ENCODE data around the gene RBMS3.
"Not testable (repeated sequence)": the region's sequence is repeated elsewhere in the genome, so short reads cannot be mapped to it uniquely, and the experiment has no call there.

Gene RBMS3

DNA sequence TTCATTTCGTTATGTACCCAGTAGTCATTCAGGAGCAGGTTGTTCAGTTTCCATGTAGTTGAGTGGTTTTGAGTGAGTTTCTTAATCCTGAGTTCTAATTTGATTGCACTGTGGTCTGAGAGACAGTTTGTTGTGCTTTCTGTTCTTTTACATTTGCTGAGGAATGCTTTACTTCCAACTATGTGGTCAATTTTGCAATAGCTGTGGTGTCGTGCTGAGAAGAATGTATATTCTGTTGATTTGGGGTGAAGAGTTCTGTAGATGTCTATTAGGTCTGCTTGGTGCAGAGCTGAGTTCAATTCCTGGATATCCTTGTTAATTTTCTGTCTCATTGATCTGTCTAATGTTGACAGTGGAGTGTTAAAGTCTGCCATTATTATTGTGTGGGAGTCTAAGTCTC, 79.4 kb downstream of the RBMS3 start:
- not testable (repeated sequence) for H3K36me3 ChIP-seq (ENCODE audit: control insufficient read depth, insufficient read depth, low read length); H3K27ac ChIP-seq (ENCODE audit: low read depth, low read length); H3K27me3 ChIP-seq (ENCODE audit: control insufficient read depth, insufficient read depth, low read length); H3K4me1 ChIP-seq (ENCODE audit: control insufficient read depth, insufficient read depth, low read length); H3K9ac ChIP-seq (ENCODE audit: low read length); H3K9me3 ChIP-seq (ENCODE audit: control insufficient read depth, insufficient read depth, low read depth, low read length); H3K4me3 ChIP-seq (ENCODE audit: low read depth, low read length)

DNA sequence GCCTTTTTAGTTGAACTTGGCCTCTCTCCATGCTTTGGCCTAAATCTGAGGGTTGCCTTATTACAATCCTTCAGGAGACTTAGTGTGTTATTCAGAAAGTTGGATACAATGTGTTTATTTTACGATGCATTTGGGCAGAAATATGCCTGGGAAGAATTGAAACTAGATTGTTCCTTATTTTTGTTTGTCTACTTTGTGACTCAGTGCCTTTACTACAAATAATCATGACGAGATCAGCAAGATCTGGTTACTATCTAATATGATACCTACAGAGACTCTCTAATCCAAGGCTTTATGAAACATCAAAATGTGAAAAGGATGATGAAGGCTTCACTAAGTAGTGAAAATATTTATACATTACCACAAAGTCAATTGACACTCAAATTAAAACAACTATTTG, 82.2 kb downstream of the RBMS3 start:
- H3K36me3 ChIP-seq (ENCODE audit: control insufficient read depth, insufficient read depth, low read length): no peaks in the 10 kb centered on the region
- no peak overlapping the region for H3K4me3 ChIP-seq (ENCODE audit: low read depth, low read length)
- H3K27me3 ChIP-seq (ENCODE audit: control insufficient read depth, insufficient read depth, low read length): no peaks in the 10 kb centered on the region
- no peaks in the 10 kb centered on the region for H3K9me3 ChIP-seq (ENCODE audit: control insufficient read depth, insufficient read depth, low read depth, low read length)
- no peak overlapping the region for H3K27ac ChIP-seq (ENCODE audit: low read depth, low read length)
- no peaks in the 10 kb centered on the region for H3K4me1 ChIP-seq (ENCODE audit: control insufficient read depth, insufficient read depth, low read length)
- H3K9ac ChIP-seq (ENCODE audit: low read length): no peak overlapping the region

DNA sequence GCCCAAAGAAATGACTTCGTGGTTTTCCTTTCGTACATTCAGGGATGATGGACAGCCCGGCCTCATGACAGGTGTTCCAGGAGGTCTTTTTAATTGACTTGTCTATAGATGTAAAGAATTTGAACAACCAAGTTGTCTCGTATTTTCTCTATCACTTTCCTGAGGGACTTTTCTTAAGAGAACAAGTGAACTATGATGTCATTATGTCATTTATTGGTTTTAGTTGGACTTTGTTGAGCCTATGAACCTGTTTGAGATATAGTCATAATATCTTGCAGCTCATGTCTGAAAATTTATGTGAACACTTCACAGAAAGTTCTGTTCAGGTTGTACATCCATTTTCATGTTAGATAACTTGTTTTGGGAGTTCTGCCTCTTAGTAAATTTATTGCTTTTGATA, 89.2 kb downstream of the RBMS3 start:
- H3K27me3 ChIP-seq (ENCODE audit: control insufficient read depth, insufficient read depth, low read length): no peaks in the 10 kb centered on the region
- no peaks in the 10 kb centered on the region for H3K9me3 ChIP-seq (ENCODE audit: control insufficient read depth, insufficient read depth, low read depth, low read length)
- no peak overlapping the region for H3K27ac ChIP-seq (ENCODE audit: low read depth, low read length)
- no peaks in the 10 kb centered on the region for H3K4me1 ChIP-seq (ENCODE audit: control insufficient read depth, insufficient read depth, low read length)
- H3K4me3 ChIP-seq (ENCODE audit: low read depth, low read length): no peak overlapping the region
- no peaks in the 10 kb centered on the region for H3K36me3 ChIP-seq (ENCODE audit: control insufficient read depth, insufficient read depth, low read length)
- no peak overlapping the region for H3K9ac ChIP-seq (ENCODE audit: low read length)

DNA sequence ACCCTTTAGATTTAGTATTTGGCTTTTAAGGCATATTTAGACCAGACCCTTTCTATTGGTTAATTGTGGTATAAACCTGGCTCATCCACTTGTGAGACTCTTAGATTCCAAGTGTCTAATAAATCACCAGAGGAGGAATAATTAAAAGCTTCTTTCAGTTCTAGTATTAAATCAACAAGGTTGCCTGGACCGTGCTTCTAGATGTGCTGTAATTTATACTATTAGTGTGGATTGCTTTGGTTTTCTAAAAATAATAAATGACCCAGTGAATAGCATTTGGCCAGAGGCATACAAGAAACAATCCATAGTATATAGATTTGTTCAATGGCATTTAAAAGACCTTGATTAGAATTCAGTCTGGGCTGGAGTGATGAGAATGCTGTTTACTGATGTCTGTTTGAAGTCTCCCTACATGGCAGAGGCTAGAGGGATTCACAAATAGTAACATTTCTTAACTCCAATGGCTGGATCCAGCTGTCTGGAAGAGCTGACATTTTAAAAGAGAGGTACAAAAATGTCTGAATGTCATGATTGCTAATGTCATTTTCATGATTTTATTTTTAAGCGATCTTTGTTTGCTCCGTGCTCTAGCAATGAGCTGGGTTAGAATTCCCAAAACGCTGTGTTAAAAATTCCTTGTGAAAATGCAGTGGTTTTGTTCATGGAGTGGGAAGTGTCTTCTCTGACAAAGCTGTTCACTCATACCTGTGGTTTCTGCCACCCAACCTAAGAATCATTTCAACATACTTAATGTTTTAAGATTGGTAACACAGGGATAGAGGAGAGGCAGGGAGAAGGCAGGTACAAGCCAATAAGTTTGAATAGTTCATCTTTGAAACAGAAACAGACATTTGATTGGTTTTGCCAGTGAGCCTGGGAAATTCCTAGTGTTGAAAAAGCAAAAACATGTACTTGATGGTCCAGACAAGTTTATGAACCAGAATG, 89.9 kb downstream of the RBMS3 start:
- Histone ChIP-seq H3K36me3 (ENCODE audit: control insufficient read depth, insufficient read depth, low read length) (no peaks in the 10 kb centered on the region), H3K4me3 (ENCODE audit: low read depth, low read length) (no peak overlapping the region), H3K27me3 (ENCODE audit: control insufficient read depth, insufficient read depth, low read length) (no peaks in the 10 kb centered on the region), H3K9ac (ENCODE audit: low read length) (no peak overlapping the region), H3K4me1 (ENCODE audit: control insufficient read depth, insufficient read depth, low read length) (no peaks in the 10 kb centered on the region), H3K9me3 (ENCODE audit: control insufficient read depth, insufficient read depth, low read depth, low read length) (no peaks in the 10 kb centered on the region), H3K27ac (ENCODE audit: low read depth, low read length) (no peak overlapping the region)

DNA sequence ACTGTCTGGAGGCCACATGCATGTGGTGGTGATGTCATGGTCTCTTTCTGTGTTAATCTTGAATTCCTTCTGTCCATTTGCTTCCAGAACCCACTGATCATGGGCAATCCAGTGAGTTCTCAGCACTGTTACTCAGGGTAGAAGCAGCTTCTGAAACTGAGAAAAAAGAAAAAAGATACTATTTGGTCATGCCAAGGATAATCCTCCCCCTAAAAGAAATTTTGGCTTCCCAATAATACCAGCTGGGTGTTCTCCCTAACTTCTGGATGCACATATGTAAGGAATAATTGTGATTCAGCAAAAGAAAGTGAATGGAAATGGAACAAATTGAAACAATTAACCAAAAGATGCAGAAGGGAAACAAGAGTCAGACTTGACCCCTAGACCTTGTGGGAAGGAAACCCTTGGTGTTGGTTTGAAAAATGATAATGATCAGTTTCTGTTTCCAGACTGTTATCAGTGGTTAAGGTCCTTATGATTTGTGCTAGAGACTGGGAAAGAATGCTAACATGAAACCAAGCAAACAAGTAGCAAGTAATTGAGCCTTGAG, 92.3 kb downstream of the RBMS3 start:
- Histone ChIP-seq H3K27ac (ENCODE audit: low read depth, low read length) (no peak overlapping the region), H3K36me3 (ENCODE audit: control insufficient read depth, insufficient read depth, low read length) (no peaks in the 10 kb centered on the region), H3K4me3 (ENCODE audit: low read depth, low read length) (no peak overlapping the region), H3K27me3 (ENCODE audit: control insufficient read depth, insufficient read depth, low read length) (no peaks in the 10 kb centered on the region), H3K9ac (ENCODE audit: low read length) (no peak overlapping the region), H3K4me1 (ENCODE audit: control insufficient read depth, insufficient read depth, low read length) (no peaks in the 10 kb centered on the region), H3K9me3 (ENCODE audit: control insufficient read depth, insufficient read depth, low read depth, low read length) (no peaks in the 10 kb centered on the region)

DNA sequence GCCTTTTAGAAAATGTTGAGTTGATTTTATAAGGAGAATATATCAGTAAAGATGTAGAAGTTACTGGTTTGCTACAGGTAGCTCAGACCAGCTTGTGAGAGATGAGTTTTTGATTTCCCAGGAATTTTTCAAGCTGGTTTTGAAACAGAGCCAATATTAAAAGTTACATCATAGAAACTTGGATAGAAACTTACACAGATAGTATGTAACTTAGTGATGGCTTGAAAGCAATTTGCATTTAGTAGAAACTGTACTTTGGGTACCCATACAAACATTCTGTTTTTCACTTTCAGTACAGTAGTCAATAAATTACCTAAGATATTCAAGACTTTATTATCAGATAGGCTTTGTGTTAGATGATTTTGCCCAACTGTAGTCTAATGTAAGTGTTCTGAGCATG, 93.4 kb downstream of the RBMS3 start:
- H3K4me1 ChIP-seq (ENCODE audit: control insufficient read depth, insufficient read depth, low read length): no peaks in the 10 kb centered on the region
- no peaks in the 10 kb centered on the region for H3K9me3 ChIP-seq (ENCODE audit: control insufficient read depth, insufficient read depth, low read depth, low read length)
- H3K36me3 ChIP-seq (ENCODE audit: control insufficient read depth, insufficient read depth, low read length): no peaks in the 10 kb centered on the region
- H3K4me3 ChIP-seq (ENCODE audit: low read depth, low read length): no peak overlapping the region
- H3K27ac ChIP-seq (ENCODE audit: low read depth, low read length): no peak overlapping the region
- H3K27me3 ChIP-seq (ENCODE audit: control insufficient read depth, insufficient read depth, low read length): no peaks in the 10 kb centered on the region
- no peak overlapping the region for H3K9ac ChIP-seq (ENCODE audit: low read length)

DNA sequence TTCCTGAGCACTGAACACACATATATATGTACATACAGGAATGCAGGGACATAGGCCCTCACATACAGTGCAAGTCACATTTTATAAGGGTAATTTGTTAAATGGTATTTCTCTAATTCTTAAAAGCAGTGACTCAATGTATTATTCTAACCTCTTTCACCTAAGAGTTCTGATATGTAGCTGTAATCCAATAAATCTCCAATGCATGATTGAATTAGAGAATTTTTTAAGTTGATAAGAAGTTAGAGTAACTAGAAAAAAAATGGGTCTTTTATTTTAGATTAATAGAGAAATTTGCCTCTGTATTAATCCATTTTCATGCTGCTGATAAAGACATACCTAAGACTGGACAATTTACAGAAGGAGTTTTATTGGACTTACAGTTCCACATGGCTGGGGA, 98.2 kb downstream of the RBMS3 start:
- no peak overlapping the region for H3K9ac ChIP-seq (ENCODE audit: low read length)
- H3K36me3 ChIP-seq (ENCODE audit: control insufficient read depth, insufficient read depth, low read length): no peaks in the 10 kb centered on the region
- H3K9me3 ChIP-seq (ENCODE audit: control insufficient read depth, insufficient read depth, low read depth, low read length): no peaks in the 10 kb centered on the region; the same call in 1 of the 2 replicates
- H3K4me1 ChIP-seq (ENCODE audit: control insufficient read depth, insufficient read depth, low read length): peaks cover 4% of the 10 kb centered on the region; the same call in 1 of the 2 replicates
- H3K27me3 ChIP-seq (ENCODE audit: control insufficient read depth, insufficient read depth, low read length): no peaks in the 10 kb centered on the region
- no peak overlapping the region for H3K4me3 ChIP-seq (ENCODE audit: low read depth, low read length)
- H3K27ac ChIP-seq (ENCODE audit: low read depth, low read length): no peak overlapping the region

DNA sequence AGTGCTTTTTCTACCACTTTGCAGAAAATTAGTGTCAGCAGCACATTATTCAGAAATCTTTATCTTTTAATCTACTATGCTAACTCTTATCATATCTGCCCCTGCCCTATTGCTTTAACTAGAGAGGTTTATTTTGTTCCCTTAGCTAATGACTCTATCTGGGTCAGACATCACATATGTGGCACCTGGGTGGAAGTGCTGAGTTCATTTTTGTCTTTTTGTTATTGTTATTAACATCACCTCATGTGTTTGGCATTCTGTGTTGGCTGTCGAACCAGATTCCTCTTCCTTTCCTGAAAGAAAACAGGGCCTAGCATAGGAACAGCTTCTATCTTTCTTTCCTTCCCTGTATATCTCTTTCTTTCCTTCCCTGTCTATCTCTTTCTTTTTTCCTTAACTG, 100.7 kb downstream of the RBMS3 start:
- Histone ChIP-seq H3K27ac (ENCODE audit: low read depth, low read length) (no peak overlapping the region), H3K36me3 (ENCODE audit: control insufficient read depth, insufficient read depth, low read length) (no peaks in the 10 kb centered on the region), H3K9ac (ENCODE audit: low read length) (no peak overlapping the region), H3K4me3 (ENCODE audit: low read depth, low read length) (no peak overlapping the region), H3K27me3 (ENCODE audit: control insufficient read depth, insufficient read depth, low read length) (no peaks in the 10 kb centered on the region), H3K4me1 (ENCODE audit: control insufficient read depth, insufficient read depth, low read length) (peaks cover 10% of the 10 kb centered on the region), H3K9me3 (ENCODE audit: control insufficient read depth, insufficient read depth, low read depth, low read length) (no peaks in the 10 kb centered on the region; the same call in 1 of the 2 replicates)

DNA sequence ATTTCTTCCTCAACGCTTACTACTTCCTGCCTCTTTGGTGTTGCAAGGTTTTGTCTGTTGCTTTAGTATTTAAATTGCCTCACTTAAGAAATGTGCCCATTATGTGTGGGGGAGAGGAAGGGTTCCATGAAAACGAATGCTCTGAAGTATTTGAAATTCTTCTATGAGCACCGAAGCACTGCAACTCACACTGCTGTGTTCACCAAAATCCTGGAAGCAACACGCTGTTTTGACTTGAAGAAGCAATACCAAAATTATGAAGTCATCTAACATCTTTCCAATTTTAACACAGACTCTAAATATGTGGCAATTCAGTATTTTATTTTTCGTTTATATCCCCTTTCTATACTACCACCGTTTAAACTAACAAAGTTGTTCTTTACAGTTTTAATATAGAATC, 101.5 kb downstream of the RBMS3 start:
- no peak overlapping the region for H3K9ac ChIP-seq (ENCODE audit: low read length)
- no peaks in the 10 kb centered on the region for H3K27me3 ChIP-seq (ENCODE audit: control insufficient read depth, insufficient read depth, low read length)
- H3K9me3 ChIP-seq (ENCODE audit: control insufficient read depth, insufficient read depth, low read depth, low read length): no peaks in the 10 kb centered on the region; the same call in 1 of the 2 replicates
- H3K36me3 ChIP-seq (ENCODE audit: control insufficient read depth, insufficient read depth, low read length): no peaks in the 10 kb centered on the region
- H3K4me1 ChIP-seq (ENCODE audit: control insufficient read depth, insufficient read depth, low read length): peaks cover 10% of the 10 kb centered on the region
- H3K4me3 ChIP-seq (ENCODE audit: low read depth, low read length): no peak overlapping the region
- H3K27ac ChIP-seq (ENCODE audit: low read depth, low read length): no peak overlapping the region

DNA sequence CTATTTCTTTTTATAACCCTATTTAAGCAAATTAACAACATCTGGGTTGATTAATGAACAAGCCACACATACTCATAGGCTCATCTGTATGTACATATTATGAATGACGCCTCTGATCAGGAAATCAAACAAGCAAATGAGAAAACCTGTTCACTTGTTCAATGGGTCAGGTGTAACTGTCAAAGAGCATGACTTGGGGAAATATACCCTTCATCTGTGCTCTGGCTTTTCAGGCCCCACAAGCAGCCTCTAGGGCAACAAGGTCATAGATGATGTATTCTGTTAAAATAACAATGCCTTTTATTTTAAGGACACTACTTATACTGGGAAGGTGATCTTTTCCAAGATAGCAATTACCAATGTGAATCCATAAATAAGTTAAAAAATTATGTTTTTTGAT, 102.0 kb downstream of the RBMS3 start:
- peaks cover 10% of the 10 kb centered on the region for H3K4me1 ChIP-seq (ENCODE audit: control insufficient read depth, insufficient read depth, low read length)
- no peak overlapping the region for H3K9ac ChIP-seq (ENCODE audit: low read length)
- H3K4me3 ChIP-seq (ENCODE audit: low read depth, low read length): no peak overlapping the region
- no peaks in the 10 kb centered on the region; the same call in 1 of the 2 replicates for H3K9me3 ChIP-seq (ENCODE audit: control insufficient read depth, insufficient read depth, low read depth, low read length)
- no peak overlapping the region for H3K27ac ChIP-seq (ENCODE audit: low read depth, low read length)
- H3K36me3 ChIP-seq (ENCODE audit: control insufficient read depth, insufficient read depth, low read length): no peaks in the 10 kb centered on the region
- no peaks in the 10 kb centered on the region for H3K27me3 ChIP-seq (ENCODE audit: control insufficient read depth, insufficient read depth, low read length)

DNA sequence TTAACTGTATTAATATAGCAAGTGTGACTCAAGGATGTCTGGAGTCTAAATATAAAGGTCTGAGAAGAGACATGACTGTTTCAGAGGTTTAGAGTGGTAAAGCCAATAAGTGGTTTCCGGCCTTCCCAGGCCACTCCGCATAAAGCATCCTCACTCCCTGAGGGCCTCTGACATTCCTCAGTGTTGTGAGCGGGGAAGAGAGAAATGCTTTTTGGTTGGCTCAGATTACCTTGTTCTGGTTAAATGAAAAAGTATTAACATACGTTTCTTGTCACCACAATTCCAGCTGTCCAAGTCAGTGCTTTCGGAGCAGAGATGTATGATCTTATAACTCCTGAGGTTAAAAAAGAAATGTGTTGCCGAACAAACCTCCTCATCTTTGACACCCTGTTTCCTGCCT, 103.8 kb downstream of the RBMS3 start:
- Histone ChIP-seq H3K4me1 (ENCODE audit: control insufficient read depth, insufficient read depth, low read length) (peaks cover 10% of the 10 kb centered on the region), H3K36me3 (ENCODE audit: control insufficient read depth, insufficient read depth, low read length) (no peaks in the 10 kb centered on the region), H3K9ac (ENCODE audit: low read length) (no peak overlapping the region), H3K9me3 (ENCODE audit: control insufficient read depth, insufficient read depth, low read depth, low read length) (no peaks in the 10 kb centered on the region; the same call in 1 of the 2 replicates), H3K27ac (ENCODE audit: low read depth, low read length) (no peak overlapping the region), H3K4me3 (ENCODE audit: low read depth, low read length) (no peak overlapping the region), H3K27me3 (ENCODE audit: control insufficient read depth, insufficient read depth, low read length) (no peaks in the 10 kb centered on the region)
